ENCODE measurements around the gene MEG3.

DNA sequence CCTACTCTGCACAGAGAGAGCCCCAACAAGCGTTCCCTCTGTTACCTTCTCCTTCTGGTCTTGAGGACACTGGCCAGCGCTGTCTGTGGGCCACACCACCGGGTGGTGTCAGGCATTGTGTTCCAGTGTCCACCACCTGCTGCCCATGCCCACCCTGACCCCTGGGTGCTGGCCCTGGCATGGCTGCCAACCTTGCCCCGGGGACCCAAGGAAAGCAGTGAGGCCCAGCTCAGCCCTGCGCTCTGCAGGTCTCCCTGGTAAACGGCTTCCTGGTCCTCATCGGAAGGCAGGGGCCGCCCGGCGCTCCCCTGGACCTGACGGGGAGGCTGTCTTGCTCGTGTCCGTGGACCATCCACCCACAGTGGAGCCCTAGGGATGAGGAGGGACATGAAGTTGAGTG is 21.8 kb upstream of the MEG3 start:
- TF ChIP-seq POLR2A (IDR thresholded peaks at IDR 0.05) = no peak
- TF ChIP-seq, protein P1, sequence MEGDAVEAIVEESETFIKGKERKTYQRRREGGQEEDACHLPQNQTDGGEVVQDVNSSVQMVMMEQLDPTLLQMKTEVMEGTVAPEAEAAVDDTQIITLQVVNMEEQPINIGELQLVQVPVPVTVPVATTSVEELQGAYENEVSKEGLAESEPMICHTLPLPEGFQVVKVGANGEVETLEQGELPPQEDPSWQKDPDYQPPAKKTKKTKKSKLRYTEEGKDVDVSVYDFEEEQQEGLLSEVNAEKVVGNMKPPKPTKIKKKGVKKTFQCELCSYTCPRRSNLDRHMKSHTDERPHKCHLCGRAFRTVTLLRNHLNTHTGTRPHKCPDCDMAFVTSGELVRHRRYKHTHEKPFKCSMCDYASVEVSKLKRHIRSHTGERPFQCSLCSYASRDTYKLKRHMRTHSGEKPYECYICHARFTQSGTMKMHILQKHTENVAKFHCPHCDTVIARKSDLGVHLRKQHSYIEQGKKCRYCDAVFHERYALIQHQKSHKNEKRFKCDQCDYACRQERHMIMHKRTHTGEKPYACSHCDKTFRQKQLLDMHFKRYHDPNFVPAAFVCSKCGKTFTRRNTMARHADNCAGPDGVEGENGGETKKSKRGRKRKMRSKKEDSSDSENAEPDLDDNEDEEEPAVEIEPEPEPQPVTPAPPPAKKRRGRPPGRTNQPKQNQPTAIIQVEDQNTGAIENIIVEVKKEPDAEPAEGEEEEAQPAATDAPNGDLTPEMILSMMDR (IDR thresholded peaks at IDR 0.05) = no peak

All from adrenal gland (tissue), 5 donors.